VCaP (cell line): Measurements from ENCODE around the gene RBM26.
A peak's percentile ranks its signal among the peaks of the same experiment; 100 is the strongest.

Experiments used
- H3K27ac ChIP-seq: fragments of 450-650 bp; 2 replicates; pipeline ENCODE4 v1.5.1; 2017
- TF ChIP-seq, protein P1 (sequence below): fragments of 450-650 bp; conservative IDR thresholded peaks from 2 replicates; pipeline ENCODE4 v1.5.1; 2017; ENCODE audit warnings: mild to moderate bottlenecking, moderate library complexity

Gene RBM26

DNA sequence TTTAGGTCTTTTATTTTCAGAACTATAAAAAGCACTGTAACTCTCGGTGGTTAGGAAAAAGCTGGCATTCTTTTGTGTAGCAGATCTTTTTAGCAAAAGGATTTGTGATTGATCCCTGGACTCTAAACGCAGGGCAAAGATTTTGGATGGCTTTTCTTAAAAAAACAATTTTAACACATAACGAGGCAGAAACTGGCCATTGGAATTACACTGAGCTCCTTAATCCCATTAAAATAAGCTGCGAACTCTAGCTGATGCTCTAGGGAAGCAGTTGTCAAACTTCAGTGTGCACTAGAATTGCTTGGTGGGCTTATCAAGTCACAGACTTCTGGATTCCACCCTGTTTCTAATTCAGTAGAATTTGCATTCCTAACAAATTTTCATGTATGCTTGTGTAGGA is 41.1 kb upstream of the RBM26 start:
- TF ChIP-seq, protein P1, sequence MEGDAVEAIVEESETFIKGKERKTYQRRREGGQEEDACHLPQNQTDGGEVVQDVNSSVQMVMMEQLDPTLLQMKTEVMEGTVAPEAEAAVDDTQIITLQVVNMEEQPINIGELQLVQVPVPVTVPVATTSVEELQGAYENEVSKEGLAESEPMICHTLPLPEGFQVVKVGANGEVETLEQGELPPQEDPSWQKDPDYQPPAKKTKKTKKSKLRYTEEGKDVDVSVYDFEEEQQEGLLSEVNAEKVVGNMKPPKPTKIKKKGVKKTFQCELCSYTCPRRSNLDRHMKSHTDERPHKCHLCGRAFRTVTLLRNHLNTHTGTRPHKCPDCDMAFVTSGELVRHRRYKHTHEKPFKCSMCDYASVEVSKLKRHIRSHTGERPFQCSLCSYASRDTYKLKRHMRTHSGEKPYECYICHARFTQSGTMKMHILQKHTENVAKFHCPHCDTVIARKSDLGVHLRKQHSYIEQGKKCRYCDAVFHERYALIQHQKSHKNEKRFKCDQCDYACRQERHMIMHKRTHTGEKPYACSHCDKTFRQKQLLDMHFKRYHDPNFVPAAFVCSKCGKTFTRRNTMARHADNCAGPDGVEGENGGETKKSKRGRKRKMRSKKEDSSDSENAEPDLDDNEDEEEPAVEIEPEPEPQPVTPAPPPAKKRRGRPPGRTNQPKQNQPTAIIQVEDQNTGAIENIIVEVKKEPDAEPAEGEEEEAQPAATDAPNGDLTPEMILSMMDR = no peak
- no peak overlapping the region for H3K27ac ChIP-seq

DNA sequence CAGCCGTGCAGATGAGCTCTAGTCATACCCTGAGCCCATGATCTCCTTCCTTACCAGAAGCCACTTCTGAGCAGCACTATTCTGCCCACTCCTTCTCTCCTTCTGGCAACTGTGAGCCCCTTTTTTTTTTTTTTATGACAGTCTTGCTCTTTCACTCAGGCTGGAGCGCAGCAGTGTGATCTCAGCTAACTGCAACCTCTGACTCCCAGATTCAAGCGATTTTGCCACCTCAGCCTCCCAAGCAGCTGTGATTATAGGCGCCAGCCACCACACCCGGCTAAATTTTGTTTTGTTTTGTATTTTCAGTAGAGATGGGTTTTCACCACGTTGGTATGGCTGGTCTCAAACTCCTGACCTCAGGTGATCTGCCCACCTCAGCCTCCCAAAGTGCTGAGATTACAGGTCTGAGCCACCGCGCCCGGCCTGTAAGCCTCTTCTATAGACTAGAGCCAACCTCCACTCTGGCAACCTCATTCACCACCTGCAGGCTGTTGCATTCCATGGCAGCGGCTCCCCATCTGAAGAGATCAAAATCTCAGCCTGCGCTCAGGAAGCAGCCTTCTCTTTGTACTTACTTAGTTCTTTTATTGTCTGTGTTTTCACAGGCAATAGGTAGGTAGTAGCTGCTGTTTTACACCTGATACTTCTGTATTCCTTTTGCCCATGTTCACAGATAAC is 40.1 kb upstream of the RBM26 start:
- TF ChIP-seq, protein P1 = no peak
- no peak overlapping the region; the same call in 1 of the 2 replicates for H3K27ac ChIP-seq

DNA sequence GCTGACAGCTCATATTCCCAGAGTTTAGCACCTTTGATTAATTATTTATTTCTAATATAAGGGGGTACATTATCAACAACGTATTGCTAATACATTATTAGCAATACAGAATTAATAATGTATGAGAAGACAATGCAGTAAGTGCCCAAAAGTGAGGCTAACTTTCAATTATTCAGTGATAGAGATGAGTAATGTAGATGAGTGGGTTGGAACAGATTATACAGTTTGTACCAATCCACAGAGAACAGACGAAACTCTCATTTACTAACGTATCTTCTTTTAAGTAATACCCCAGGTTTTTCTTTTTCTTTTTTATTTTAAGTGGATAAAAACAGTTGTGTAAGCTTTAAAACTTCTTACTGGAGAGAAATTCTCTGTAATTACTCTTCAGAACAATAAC is 36.7 kb upstream of the RBM26 start:
- TF ChIP-seq, protein P1 = no peak
- peak overlapping the region; percentile 57; the same call in 1 of the 2 replicates for H3K27ac ChIP-seq

DNA sequence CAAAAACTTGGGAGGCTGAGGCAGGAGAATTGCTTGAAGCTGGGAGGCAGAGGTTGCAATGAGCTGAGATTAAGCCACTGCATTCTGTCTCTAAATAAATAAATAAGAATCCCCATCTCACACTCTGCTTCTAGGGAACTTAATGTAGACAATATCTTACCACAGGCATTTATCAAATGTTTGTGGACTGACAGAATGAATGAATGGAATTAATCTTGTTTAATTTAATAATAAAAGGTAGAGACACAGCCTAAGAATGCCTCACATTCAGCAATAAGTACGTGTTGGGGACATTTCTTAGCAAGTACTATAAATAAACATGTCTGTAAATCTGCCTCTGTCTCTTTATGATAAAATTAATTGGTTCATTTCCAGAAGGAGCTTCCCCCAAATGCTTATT is 36.2 kb upstream of the RBM26 start:
- TF ChIP-seq, protein P1 = no peak
- H3K27ac ChIP-seq = peak overlapping the region; percentile 57

DNA sequence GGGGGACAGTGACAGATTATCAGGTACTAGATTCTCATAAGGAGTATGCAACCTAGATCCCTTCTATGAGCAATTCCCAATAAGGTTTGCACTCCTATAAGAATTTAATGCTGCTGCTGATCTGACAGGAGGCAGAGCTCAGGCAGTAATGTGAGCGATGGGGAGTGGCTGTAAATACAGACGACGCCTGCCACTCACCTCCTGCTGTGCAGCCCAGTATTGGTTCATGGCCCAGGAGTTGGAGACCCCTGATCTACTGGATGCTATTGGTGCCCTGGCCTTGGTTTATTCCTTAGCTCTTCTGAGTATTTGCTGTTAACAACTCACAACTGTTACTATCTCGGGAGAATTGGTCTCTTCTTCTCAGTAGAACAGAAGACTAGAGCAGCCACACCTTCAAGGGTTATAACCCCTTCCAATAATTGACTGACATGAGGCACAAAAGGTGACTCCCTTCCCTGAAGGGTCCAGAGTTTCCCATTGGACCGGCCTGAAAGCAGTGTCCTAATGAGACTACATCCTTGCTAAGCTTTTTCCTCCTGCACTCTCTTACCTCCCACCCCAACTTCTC is 35.0 kb upstream of the RBM26 start:
- H3K27ac ChIP-seq = peak overlapping the region; percentile 57
- TF ChIP-seq, protein P1 = no peak

DNA sequence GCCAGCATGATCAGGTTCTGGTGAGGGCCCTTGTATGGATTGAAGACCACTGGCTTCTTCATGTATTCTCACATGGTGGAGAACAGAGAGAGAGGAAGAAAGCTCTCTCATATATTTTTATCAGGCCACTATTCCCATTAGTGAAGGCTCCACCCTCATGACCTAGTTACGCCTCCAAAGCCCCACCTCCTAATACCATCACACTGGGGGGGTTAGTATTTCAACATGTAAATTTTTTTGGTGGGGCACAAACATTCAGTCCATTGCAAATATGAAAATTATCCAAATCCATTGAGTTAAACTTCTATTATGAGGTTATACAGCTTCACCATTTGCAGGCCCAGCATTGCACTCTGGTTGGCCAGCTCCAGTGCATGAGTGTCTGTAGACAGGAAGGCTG is 33.2 kb upstream of the RBM26 start:
- TF ChIP-seq, protein P1 = no peak
- H3K27ac ChIP-seq = no peak overlapping the region

DNA sequence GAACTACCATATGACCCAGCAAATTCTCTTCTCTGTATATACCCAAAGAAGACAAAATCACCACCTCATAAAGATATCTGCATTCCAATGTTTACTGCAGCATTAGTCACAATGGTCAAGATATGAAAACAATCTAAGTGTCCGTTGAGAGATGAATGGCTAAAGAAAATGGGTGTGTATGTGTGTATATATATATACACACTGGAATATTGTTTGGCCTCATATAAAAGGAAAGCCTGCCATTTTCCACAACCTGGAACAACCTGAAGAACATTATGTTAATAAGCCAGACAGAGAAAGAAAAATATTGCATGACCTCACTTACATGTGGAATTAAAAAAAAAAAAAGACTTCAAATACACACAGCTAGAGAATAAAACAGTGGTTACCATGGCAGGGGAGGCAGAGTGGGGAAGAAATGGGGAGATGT is 29.5 kb upstream of the RBM26 start:
- H3K27ac ChIP-seq = no peak overlapping the region
- TF ChIP-seq, protein P1 = no peak
